Measurements from ENCODE around the gene AP5B1.

- TF ChIP-seq POLR2AphosphoS5 (IDR thresholded peaks at IDR 0.05; ENCODE audit: low read depth, low read length) (no peak), SIN3A (IDR thresholded peaks at IDR 0.05; ENCODE audit: borderline replicate concordance, insufficient read depth, low read length) (no peak), TAF1 (IDR thresholded peaks at IDR 0.05; ENCODE audit: borderline replicate concordance, insufficient read depth, low read length) (no peak)
- TF ChIP-seq, protein P1, sequence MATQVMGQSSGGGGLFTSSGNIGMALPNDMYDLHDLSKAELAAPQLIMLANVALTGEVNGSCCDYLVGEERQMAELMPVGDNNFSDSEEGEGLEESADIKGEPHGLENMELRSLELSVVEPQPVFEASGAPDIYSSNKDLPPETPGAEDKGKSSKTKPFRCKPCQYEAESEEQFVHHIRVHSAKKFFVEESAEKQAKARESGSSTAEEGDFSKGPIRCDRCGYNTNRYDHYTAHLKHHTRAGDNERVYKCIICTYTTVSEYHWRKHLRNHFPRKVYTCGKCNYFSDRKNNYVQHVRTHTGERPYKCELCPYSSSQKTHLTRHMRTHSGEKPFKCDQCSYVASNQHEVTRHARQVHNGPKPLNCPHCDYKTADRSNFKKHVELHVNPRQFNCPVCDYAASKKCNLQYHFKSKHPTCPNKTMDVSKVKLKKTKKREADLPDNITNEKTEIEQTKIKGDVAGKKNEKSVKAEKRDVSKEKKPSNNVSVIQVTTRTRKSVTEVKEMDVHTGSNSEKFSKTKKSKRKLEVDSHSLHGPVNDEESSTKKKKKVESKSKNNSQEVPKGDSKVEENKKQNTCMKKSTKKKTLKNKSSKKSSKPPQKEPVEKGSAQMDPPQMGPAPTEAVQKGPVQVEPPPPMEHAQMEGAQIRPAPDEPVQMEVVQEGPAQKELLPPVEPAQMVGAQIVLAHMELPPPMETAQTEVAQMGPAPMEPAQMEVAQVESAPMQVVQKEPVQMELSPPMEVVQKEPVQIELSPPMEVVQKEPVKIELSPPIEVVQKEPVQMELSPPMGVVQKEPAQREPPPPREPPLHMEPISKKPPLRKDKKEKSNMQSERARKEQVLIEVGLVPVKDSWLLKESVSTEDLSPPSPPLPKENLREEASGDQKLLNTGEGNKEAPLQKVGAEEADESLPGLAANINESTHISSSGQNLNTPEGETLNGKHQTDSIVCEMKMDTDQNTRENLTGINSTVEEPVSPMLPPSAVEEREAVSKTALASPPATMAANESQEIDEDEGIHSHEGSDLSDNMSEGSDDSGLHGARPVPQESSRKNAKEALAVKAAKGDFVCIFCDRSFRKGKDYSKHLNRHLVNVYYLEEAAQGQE (IDR thresholded peaks at IDR 0.05; ENCODE audit: insufficient read depth in 1 of 2, low read depth in 2 of 2, low read length in 2 of 2), result no peak
These were observed 14.1 kb upstream of the AP5B1 start for GRCh38 chr11:65794570-65795510.

Data from PFSK-1 (cell line).